Liver (tissue), 9 donors: ENCODE measurements around the gene ADGRL4. TPM values are rescaled to one million over a fixed set of nuclear protein-coding genes. Genes with fewer than 3 reads are reported as not detected.

Experiments used
- DNase-seq: peaks from one replicate; pipeline ENCODE4 v3.0.0-alpha.2; 2017; ENCODE audit warnings: low spot score
- H3K27ac ChIP-seq, 2 donors: one replicate each; pipeline ENCODE4 v1.7.0; 2013; ENCODE audit warnings: inconsistent platforms in 2 of 2, low read length in 2 of 2, control low read depth in 1 of 2, low read depth in 1 of 2, mild to moderate bottlenecking in 1 of 2
- H3K27me3 ChIP-seq, 4 donors: one replicate each; pipeline versions ENCODE4 v1.6.1 to v1.7.0; 2013; ENCODE audit warnings: low read length in 3 of 4, inconsistent platforms in 1 of 4, mild to moderate bottlenecking in 1 of 4, moderate library complexity in 1 of 4; ENCODE audit not compliant: control insufficient read depth in 4 of 4, insufficient read depth in 4 of 4
- H3K36me3 ChIP-seq, 4 donors: one replicate each; pipeline versions ENCODE4 v1.6.1 to v1.7.0; 2013; ENCODE audit warnings: low read length in 3 of 4, mild to moderate bottlenecking in 3 of 4, low read depth in 1 of 4, moderate library complexity in 1 of 4; ENCODE audit not compliant: control insufficient read depth in 4 of 4, insufficient read depth in 3 of 4
- H3K4me1 ChIP-seq, 4 donors: one replicate each; pipeline versions ENCODE4 v1.6.1 to v1.7.0; 2013; ENCODE audit warnings: low read length in 3 of 4, mild to moderate bottlenecking in 3 of 4, moderate library complexity in 1 of 4; ENCODE audit not compliant: control insufficient read depth in 4 of 4, insufficient read depth in 4 of 4
- H3K4me3 ChIP-seq, 3 donors: one replicate each; pipeline versions ENCODE4 v1.6.1 to v1.7.0; 2013; ENCODE audit warnings: low read length in 3 of 3, control low read depth in 1 of 3, low read depth in 1 of 3, mild to moderate bottlenecking in 1 of 3
- H3K9ac ChIP-seq, 2 donors: one replicate each; pipeline ENCODE4 v1.7.0; 2013; ENCODE audit warnings: low read length in 2 of 2, mild to moderate bottlenecking in 2 of 2, moderate library complexity in 2 of 2, control low read depth in 1 of 2, low read depth in 1 of 2
- H3K9me3 ChIP-seq, 4 donors: one replicate each; pipeline versions ENCODE4 v1.6.1 to v1.7.0; 2013; ENCODE audit warnings: low read length in 3 of 4; ENCODE audit not compliant: control insufficient read depth in 4 of 4
- CTCF ChIP-seq: fragments of 150-350 bp; IDR thresholded peaks from 2 replicates; pipeline ENCODE4 v1.5.1; 2017; ENCODE audit warnings: improper control_type of control experiment, low read depth, low read length; ENCODE audit not compliant: missing input control
- FOXA1 ChIP-seq: IDR thresholded peaks from 2 replicates; pipeline ENCODE4 v1.6.1; 2016; ENCODE audit warnings: antibody characterized with exemption
- FOXA2 ChIP-seq: IDR thresholded peaks from 2 replicates; pipeline ENCODE4 v1.6.1; 2016; ENCODE audit warnings: antibody characterized with exemption
- GABPA ChIP-seq, 2 donors: IDR thresholded peaks in 1 of 2; conservative IDR thresholded peaks in 1 of 2; 2 replicates each; pipeline ENCODE4 v1.6.1; 2016; ENCODE audit warnings: antibody characterized with exemption in 2 of 2, mild to moderate bottlenecking in 1 of 2, moderate library complexity in 1 of 2
- HNF4A ChIP-seq, 2 donors: conservative IDR thresholded peaks; 2 replicates each; pipeline ENCODE4 v1.6.1; 2016; ENCODE audit warnings: antibody characterized with exemption in 2 of 2, mild to moderate bottlenecking in 2 of 2
- JUND ChIP-seq, 2 donors: IDR thresholded peaks; 2 replicates each; pipeline ENCODE4 v1.6.1; 2016; ENCODE audit warnings: antibody characterized with exemption in 2 of 2
- MAX ChIP-seq: IDR thresholded peaks from 2 replicates; pipeline ENCODE4 v1.6.1; 2016; ENCODE audit warnings: antibody characterized with exemption
- NR2F2 ChIP-seq: IDR thresholded peaks from 2 replicates; pipeline ENCODE4 v1.6.1; 2016; ENCODE audit warnings: antibody characterized with exemption
- RAD21 ChIP-seq, 2 donors: IDR thresholded peaks; 2 replicates each; pipeline ENCODE4 v1.6.1; 2016; ENCODE audit warnings: antibody characterized with exemption in 2 of 2, mild to moderate bottlenecking in 2 of 2
- RXRA ChIP-seq, 2 donors: IDR thresholded peaks; 2 replicates each; pipeline ENCODE4 v1.6.1; 2017 to 2018; ENCODE audit warnings: antibody characterized with exemption in 2 of 2, mild to moderate bottlenecking in 1 of 2
- SP1 ChIP-seq: IDR thresholded peaks from 2 replicates; pipeline ENCODE4 v1.6.1; 2018; ENCODE audit warnings: antibody characterized with exemption, mild to moderate bottlenecking
- WGBS: extraction: QIAGEN DNeasy Blood & Tissue Kit; methylation state at CpG from one replicate; pipeline ENCODE4 v1.1.7; 2013; 5-methylcytosine and 5-hydroxymethylcytosine counted together
- polyA plus RNA-seq, 2 donors: library from polyadenylated mRNA; stranded (reverse) in 1 of 2; unstranded in 1 of 2; fragments of 200-250 nt in 1 of 2; fragments of >200 nt in 1 of 2; fragmentation: Nextera tagmentation in 1 of 2; extraction: Ambion mirVana in 1 of 2; gene quantifications; one replicate each; pipeline versions ENCODE4 v1.2.1 to v1.2.3, GENCODE V29; 2013 to 2015
- total RNA-seq, 2 donors: library from RNA; depleted of rRNA; stranded (reverse); fragments of >200 nt; gene quantifications; one replicate each; pipeline ENCODE4 v1.2.3, GENCODE V29; 2014
- TF ChIP-seq, protein P1 (sequence below): IDR thresholded peaks from 2 replicates; pipeline ENCODE4 v1.6.1; 2016; ENCODE audit warnings: antibody characterized with exemption, mild to moderate bottlenecking
- TF ChIP-seq, protein P2 (sequence below): IDR thresholded peaks from 2 replicates; pipeline ENCODE4 v1.6.1; 2016; ENCODE audit warnings: antibody characterized with exemption
- TF ChIP-seq, protein P3 (sequence below): IDR thresholded peaks from 2 replicates; pipeline ENCODE4 v1.6.1; 2016; ENCODE audit warnings: antibody characterized with exemption
- donor health status: healthy.
- donor health status: healthy.
- donor health status: healthy.
- donor health status: healthy.
- donor health status: healthy.

Gene ADGRL4
- total and polyA plus RNA-seq, 4 donors, result 2.1 to 9.2 (median 5.6) TPM

- Histone ChIP-seq H3K27me3 (no peaks in the 10 kb centered on the region), H3K4me1 (no peaks in the 10 kb centered on the region), H3K9ac (no peak overlapping the region), H3K27ac (no peak overlapping the region), H3K9me3 (no peaks in the 10 kb centered on the region), H3K36me3 (no peaks in the 10 kb centered on the region), H3K4me3 (no peak overlapping the region)
- WGBS, result 90% methylated on average over 1 of the region's 1 CpG
- no peak for DNase-seq
- no peak for TF ChIP-seq GABPA (IDR thresholded peaks at IDR 0.05 in 1 of 2, conservative IDR thresholded peaks at IDR 0.05 in 1 of 2)
- TF ChIP-seq FOXA2, result no peak
- TF ChIP-seq FOXA1, result no peak
- no peak for TF ChIP-seq MAX
- TF ChIP-seq, protein P1, sequence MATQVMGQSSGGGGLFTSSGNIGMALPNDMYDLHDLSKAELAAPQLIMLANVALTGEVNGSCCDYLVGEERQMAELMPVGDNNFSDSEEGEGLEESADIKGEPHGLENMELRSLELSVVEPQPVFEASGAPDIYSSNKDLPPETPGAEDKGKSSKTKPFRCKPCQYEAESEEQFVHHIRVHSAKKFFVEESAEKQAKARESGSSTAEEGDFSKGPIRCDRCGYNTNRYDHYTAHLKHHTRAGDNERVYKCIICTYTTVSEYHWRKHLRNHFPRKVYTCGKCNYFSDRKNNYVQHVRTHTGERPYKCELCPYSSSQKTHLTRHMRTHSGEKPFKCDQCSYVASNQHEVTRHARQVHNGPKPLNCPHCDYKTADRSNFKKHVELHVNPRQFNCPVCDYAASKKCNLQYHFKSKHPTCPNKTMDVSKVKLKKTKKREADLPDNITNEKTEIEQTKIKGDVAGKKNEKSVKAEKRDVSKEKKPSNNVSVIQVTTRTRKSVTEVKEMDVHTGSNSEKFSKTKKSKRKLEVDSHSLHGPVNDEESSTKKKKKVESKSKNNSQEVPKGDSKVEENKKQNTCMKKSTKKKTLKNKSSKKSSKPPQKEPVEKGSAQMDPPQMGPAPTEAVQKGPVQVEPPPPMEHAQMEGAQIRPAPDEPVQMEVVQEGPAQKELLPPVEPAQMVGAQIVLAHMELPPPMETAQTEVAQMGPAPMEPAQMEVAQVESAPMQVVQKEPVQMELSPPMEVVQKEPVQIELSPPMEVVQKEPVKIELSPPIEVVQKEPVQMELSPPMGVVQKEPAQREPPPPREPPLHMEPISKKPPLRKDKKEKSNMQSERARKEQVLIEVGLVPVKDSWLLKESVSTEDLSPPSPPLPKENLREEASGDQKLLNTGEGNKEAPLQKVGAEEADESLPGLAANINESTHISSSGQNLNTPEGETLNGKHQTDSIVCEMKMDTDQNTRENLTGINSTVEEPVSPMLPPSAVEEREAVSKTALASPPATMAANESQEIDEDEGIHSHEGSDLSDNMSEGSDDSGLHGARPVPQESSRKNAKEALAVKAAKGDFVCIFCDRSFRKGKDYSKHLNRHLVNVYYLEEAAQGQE, result no peak
- TF ChIP-seq RAD21 (IDR thresholded peaks at IDR 0.05), result no peak
- TF ChIP-seq CTCF, result no peak
- TF ChIP-seq SP1, result no peak
- TF ChIP-seq, protein P2, sequence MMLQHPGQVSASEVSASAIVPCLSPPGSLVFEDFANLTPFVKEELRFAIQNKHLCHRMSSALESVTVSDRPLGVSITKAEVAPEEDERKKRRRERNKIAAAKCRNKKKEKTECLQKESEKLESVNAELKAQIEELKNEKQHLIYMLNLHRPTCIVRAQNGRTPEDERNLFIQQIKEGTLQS, result no peak
- TF ChIP-seq JUND (IDR thresholded peaks at IDR 0.05), result no peak
- TF ChIP-seq, protein P3, sequence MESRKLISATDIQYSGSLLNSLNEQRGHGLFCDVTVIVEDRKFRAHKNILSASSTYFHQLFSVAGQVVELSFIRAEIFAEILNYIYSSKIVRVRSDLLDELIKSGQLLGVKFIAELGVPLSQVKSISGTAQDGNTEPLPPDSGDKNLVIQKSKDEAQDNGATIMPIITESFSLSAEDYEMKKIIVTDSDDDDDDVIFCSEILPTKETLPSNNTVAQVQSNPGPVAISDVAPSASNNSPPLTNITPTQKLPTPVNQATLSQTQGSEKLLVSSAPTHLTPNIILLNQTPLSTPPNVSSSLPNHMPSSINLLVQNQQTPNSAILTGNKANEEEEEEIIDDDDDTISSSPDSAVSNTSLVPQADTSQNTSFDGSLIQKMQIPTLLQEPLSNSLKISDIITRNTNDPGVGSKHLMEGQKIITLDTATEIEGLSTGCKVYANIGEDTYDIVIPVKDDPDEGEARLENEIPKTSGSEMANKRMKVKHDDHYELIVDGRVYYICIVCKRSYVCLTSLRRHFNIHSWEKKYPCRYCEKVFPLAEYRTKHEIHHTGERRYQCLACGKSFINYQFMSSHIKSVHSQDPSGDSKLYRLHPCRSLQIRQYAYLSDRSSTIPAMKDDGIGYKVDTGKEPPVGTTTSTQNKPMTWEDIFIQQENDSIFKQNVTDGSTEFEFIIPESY, result no peak
These were observed 135.3 kb downstream of the ADGRL4 start for GRCh38 chr1:78871249-78871648.

GRCh38 chr1:78869136-78869535 lies 137.4 kb downstream of the ADGRL4 start:
- no peak overlapping the region for H3K4me3 ChIP-seq
- H3K36me3 ChIP-seq, result no peaks in the 10 kb centered on the region
- no peak overlapping the region for H3K27ac ChIP-seq
- no peaks in the 10 kb centered on the region for H3K4me1 ChIP-seq
- no peak overlapping the region for H3K9ac ChIP-seq
- 70% methylated on average over 2 of the region's 2 CpGs for WGBS
- no peaks in the 10 kb centered on the region for H3K27me3 ChIP-seq
- no peak for DNase-seq
- H3K9me3 ChIP-seq, result no peaks in the 10 kb centered on the region
- TF ChIP-seq CTCF (no peak), NR2F2 (no peak), MAX (no peak), GABPA (IDR thresholded peaks at IDR 0.05 in 1 of 2, conservative IDR thresholded peaks at IDR 0.05 in 1 of 2) (no peak), RXRA (IDR thresholded peaks at IDR 0.05) (no peak), SP1 (no peak), HNF4A (conservative IDR thresholded peaks at IDR 0.05) (no peak)
- TF ChIP-seq, protein P3, result no peak
- TF ChIP-seq, protein P1, result no peak
